Activated CD8-positive, alpha-beta T cell treated with anti-CD3 and anti-CD28 coated beads for 36 hours (primary cell): Measurements from ENCODE around the gene METTL1. TPM values are rescaled to one million over a fixed set of nuclear protein-coding genes. Genes with fewer than 3 reads are reported as not detected.

Experiments
- ATAC-seq: fragments of 200-7000 bp; cut with Tn5 transposase; one replicate; pipeline ENCODE4 v1.10.0; 2021; ENCODE audit warnings: mild to moderate bottlenecking, moderate library complexity
- CTCF ChIA-PET: fragments of 350-600 bp; sonication (Branson Sonifier 250); formaldehyde crosslinking; loops from one replicate; lab custom pipeline; 2021; ENCODE audit warnings: antibody characterized with exemption; lab: Charles Lee
- POLR2A ChIA-PET: fragments of 350-600 bp; sonication (Branson Sonifier 250); formaldehyde crosslinking; loops from one replicate; lab custom pipeline; 2021; ENCODE audit warnings: antibody characterized with exemption; lab: Charles Lee
- DNase-seq: peaks from one replicate; pipeline ENCODE4 v3.0.0-alpha.2; 2020
- H3K27ac Mint-ChIP-seq: one replicate; pipeline ENCODE4 v1.8.0; 2021; ENCODE audit warnings: mild to moderate bottlenecking, mixed read lengths
- H3K27me3 Mint-ChIP-seq: one replicate; pipeline ENCODE4 v1.8.0; 2021; ENCODE audit warnings: mixed read lengths
- H3K36me3 Mint-ChIP-seq: one replicate; pipeline ENCODE4 v1.8.0; 2021; ENCODE audit warnings: low read depth, mixed read lengths
- H3K4me1 Mint-ChIP-seq: one replicate; pipeline ENCODE4 v1.8.0; 2021; ENCODE audit warnings: low read depth, mixed read lengths
- H3K4me3 Mint-ChIP-seq: one replicate; pipeline ENCODE4 v1.8.0; 2021; ENCODE audit warnings: mild to moderate bottlenecking, moderate library complexity, mixed read lengths
- H3K9me3 Mint-ChIP-seq: one replicate; pipeline ENCODE4 v1.8.0; 2021; ENCODE audit warnings: mixed read lengths
- intact Hi-C: fragments of 100-400 bp; cut with micrococcal nuclease; formaldehyde crosslinking; loops from one replicate; pipeline ENCODE4 v1.10.0; 2022
- total RNA-seq, 2 experiments: library from RNA; stranded (reverse); gene quantifications; one replicate each; pipeline ENCODE4 v1.2.3, GENCODE V29; 2021
- TF ChIP-seq, protein P1 (sequence below): fragments of 200-600 bp; IDR thresholded peaks from one replicate; pipeline ENCODE4 v1.8.0; 2022; ENCODE audit warnings: antibody characterized with exemption, mild to moderate bottlenecking

The METTL1 gene
- total RNA-seq, 2 experiments from 2014 or later, result 29.6 to 34.1 TPM

GRCh38 chr12:57725851-57726150 is 46.1 kb downstream of the METTL1 start:
- Mint-ChIP-seq H3K27me3 (no peaks in the 10 kb centered on the region), H3K36me3 (peaks cover 29% of the 10 kb centered on the region), H3K27ac (no peak overlapping the region), H3K4me1 (peaks cover 6% of the 10 kb centered on the region), H3K4me3 (no peak overlapping the region), H3K9me3 (no peaks in the 10 kb centered on the region)
- TF ChIP-seq, protein P1, sequence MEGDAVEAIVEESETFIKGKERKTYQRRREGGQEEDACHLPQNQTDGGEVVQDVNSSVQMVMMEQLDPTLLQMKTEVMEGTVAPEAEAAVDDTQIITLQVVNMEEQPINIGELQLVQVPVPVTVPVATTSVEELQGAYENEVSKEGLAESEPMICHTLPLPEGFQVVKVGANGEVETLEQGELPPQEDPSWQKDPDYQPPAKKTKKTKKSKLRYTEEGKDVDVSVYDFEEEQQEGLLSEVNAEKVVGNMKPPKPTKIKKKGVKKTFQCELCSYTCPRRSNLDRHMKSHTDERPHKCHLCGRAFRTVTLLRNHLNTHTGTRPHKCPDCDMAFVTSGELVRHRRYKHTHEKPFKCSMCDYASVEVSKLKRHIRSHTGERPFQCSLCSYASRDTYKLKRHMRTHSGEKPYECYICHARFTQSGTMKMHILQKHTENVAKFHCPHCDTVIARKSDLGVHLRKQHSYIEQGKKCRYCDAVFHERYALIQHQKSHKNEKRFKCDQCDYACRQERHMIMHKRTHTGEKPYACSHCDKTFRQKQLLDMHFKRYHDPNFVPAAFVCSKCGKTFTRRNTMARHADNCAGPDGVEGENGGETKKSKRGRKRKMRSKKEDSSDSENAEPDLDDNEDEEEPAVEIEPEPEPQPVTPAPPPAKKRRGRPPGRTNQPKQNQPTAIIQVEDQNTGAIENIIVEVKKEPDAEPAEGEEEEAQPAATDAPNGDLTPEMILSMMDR, result no peak
- ATAC-seq (no peak), DNase-seq (no peak)
- POLR2A ChIA-PET, result no interaction called here
- CTCF ChIA-PET, result interaction anchor here (1.4 to 1.5 kb wide), 2 partner anchors 15 to 68 kb away, joined by 3 to 8 read pairs; no protein-coding TSS in a partner anchor
- intact Hi-C loops, result no loop called here

DNA sequence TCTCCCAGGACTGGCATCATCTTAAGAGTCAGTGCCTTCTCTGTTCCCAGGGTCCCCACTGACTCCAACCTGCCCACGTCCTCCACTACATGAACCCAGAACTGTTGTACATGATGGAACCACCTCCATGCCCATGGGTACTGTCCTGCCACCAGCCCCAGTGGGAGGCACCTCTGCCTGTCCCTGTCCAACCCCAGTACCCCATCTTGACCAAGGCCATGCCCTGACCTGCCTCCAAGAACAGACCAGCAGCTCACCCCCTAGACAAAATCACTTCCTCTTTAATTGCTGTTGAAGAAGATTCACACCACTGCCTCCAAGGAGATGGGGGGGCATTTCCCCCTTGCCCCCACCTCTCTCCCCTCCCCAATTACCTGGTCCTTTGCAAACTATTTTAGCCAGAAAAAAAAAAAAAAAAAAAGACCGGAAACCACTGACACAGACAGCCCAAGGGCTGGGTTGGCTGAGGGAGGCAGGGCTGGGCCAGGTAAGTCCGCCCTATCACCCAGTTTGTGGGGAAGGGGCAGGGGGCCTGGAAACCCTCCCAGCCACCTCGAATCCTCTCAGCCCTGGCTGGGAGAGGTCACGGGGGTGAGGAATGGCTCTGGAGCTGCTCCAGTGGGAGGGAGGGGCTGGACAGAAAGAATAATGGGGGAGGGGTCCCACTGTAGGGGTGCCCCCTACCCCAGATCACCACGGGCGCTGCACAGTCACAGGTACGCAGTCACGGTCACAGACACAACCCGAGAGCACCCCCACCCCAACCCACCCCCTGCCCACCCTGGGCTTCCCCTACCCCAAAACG is 46.8 kb downstream of the METTL1 start:
- peaks cover 25% of the 10 kb centered on the region for H3K36me3 Mint-ChIP-seq
- no peaks in the 10 kb centered on the region for H3K27me3 Mint-ChIP-seq
- ChIA-PET POLR2A (interaction anchor here (0.9 to 1.4 kb wide), 5 partner anchors 12 to 150 kb away, joined by 3 read pairs; partner anchors contain the start of gene OS9), CTCF (interaction anchor here (1.4 to 1.5 kb wide), 2 partner anchors 16 to 69 kb away, joined by 3 to 8 read pairs; no protein-coding TSS in a partner anchor)
- no peak for ATAC-seq
- H3K9me3 Mint-ChIP-seq, result no peaks in the 10 kb centered on the region
- no peak overlapping the region for H3K4me3 Mint-ChIP-seq
- no peak overlapping the region for H3K27ac Mint-ChIP-seq
- H3K4me1 Mint-ChIP-seq, result peaks cover 6% of the 10 kb centered on the region
- DNase-seq, result no peak
- intact Hi-C loops, result no loop called here
- TF ChIP-seq, protein P1, result no peak

GRCh38 chr12:57724003-57724935 is 47.6 kb downstream of the METTL1 start:
- Mint-ChIP-seq H3K4me3 (no peak overlapping the region), H3K4me1 (peaks cover 6% of the 10 kb centered on the region), H3K27me3 (no peaks in the 10 kb centered on the region), H3K9me3 (no peaks in the 10 kb centered on the region), H3K27ac (no peak overlapping the region), H3K36me3 (peaks cover 23% of the 10 kb centered on the region)
- DNase-seq (no peak), ATAC-seq (peak; percentile 21)
- CTCF ChIA-PET, result interaction anchor here (1.8 kb wide), 1 partner anchor 12 kb away, joined by 4 read pairs; no protein-coding TSS in a partner anchor
- TF ChIP-seq, protein P1, result no peak
- POLR2A ChIA-PET, result interaction anchor here (0.9 to 1.5 kb wide), 8 partner anchors 12 to 162 kb away, joined by 3 to 4 read pairs (median 3); partner anchors contain the start of genes OS9 and TSPAN31
- intact Hi-C loops, result no loop called here

- Mint-ChIP-seq H3K27ac (no peak overlapping the region), H3K27me3 (no peaks in the 10 kb centered on the region), H3K4me1 (peaks cover 6% of the 10 kb centered on the region), H3K9me3 (no peaks in the 10 kb centered on the region), H3K36me3 (peaks cover 25% of the 10 kb centered on the region), H3K4me3 (no peak overlapping the region)
- TF ChIP-seq, protein P1, result no peak
- intact Hi-C loops, result no loop called here
- ChIA-PET POLR2A (interaction anchor here (0.9 to 1.5 kb wide), 6 partner anchors 17 to 161 kb away, joined by 3 to 4 read pairs (median 3); partner anchors contain the start of genes OS9 and TSPAN31), CTCF (interaction anchor here (0.8 to 1.8 kb wide), 4 partner anchors 10 to 19 kb away, joined by 3 to 4 read pairs (median 3); no protein-coding TSS in a partner anchor)
- DNase-seq (no peak), ATAC-seq (no peak)
Observed at GRCh38 chr12:57723630-57723962, 48.3 kb downstream of the METTL1 start.
